Endothelial cell of umbilical vein (primary cell): ENCODE data around the gene VCAN. TPM values are rescaled to one million over a fixed set of nuclear protein-coding genes. Genes with fewer than 3 reads are reported as not detected.

Experiments used
- BruUV-seq: library from RNA; stranded (reverse); fragments of 400-500 nt; replicated peaks from 2 replicates; lab custom pipeline; 2021; lab: Mats Ljungman, UMichigan
- CTCF ChIA-PET: fragments of 300-600, 350-600 bp; sonication (Branson Sonifier 250); formaldehyde crosslinking; loops from one replicate; lab custom pipeline; 2021; ENCODE audit warnings: antibody characterized with exemption, inconsistent platforms; lab: Charles Lee
- POLR2A ChIA-PET: fragments of 300-600, 350-600 bp; sonication (Branson Sonifier 250); formaldehyde crosslinking; loops from one replicate; lab custom pipeline; 2021; ENCODE audit warnings: antibody characterized with exemption, inconsistent platforms; lab: Charles Lee
- DNase-seq: peaks from one replicate; pipeline ENCODE4 v3.0.0-alpha.2; 2011; ENCODE audit warnings: low read depth, low spot score
- FAIRE-seq: peaks from 2 replicates; lab custom pipeline; 2011; peaks lifted over from hg19 to GRCh38; lab: Jason Lieb, UNC
- H2AFZ ChIP-seq: 2 replicates; pipeline ENCODE4 v1.6.0; 2012; ENCODE audit warnings: low read depth, low read length, control low read depth, inconsistent platforms
- H3K27ac ChIP-seq: 2 replicates; pipeline ENCODE4 v1.5.1; 2011; ENCODE audit warnings: low read depth, mild to moderate bottlenecking, control low read depth, low read length, moderate library complexity; ENCODE audit not compliant: insufficient read depth
- H3K27me3 ChIP-seq, 2 experiments: 2 replicates each; pipeline versions ENCODE4 v1.6.0 to v1.6.1; 2011; ENCODE audit warnings: low read length in 2 of 2, mixed read lengths in 1 of 2; ENCODE audit not compliant: control insufficient read depth in 2 of 2, insufficient read depth in 2 of 2
- H3K36me3 ChIP-seq, 2 experiments: 2 replicates in 1 of 2; 3 replicates in 1 of 2; pipeline ENCODE4 v1.5.1; 2011; ENCODE audit warnings: low read length in 2 of 2, mild to moderate bottlenecking in 1 of 2, moderate library complexity in 1 of 2; ENCODE audit not compliant: control insufficient read depth in 2 of 2, insufficient read depth in 2 of 2; ENCODE audit errors: extremely low read depth in 1 of 2
- H3K4me1 ChIP-seq: 3 replicates; pipeline ENCODE4 v1.5.1; 2011; ENCODE audit warnings: mild to moderate bottlenecking, low read length; ENCODE audit not compliant: control insufficient read depth, insufficient read depth; ENCODE audit errors: extremely low read depth
- H3K4me2 ChIP-seq: 2 replicates; pipeline ENCODE4 v1.6.1; 2011; ENCODE audit warnings: low read length, control low read depth, mixed read lengths; ENCODE audit not compliant: insufficient read depth
- H3K4me3 ChIP-seq, 3 experiments: fragments of 200-600 bp in 1 of 3; sonication (generic), shearing (Covaris generic) in 1 of 3; replicated peaks in 1 of 3; 2 replicates each; pipeline ENCODE4 v1.5.1; 2011 to 2016; ENCODE audit warnings: control low read depth in 3 of 3, low read length in 3 of 3, mild to moderate bottlenecking in 2 of 3, inconsistent platforms in 1 of 3, low read depth in 1 of 3, moderate library complexity in 1 of 3; ENCODE audit not compliant: insufficient read depth in 1 of 3
- H3K79me2 ChIP-seq: 2 replicates; pipeline ENCODE4 v1.6.0; 2012; ENCODE audit warnings: low read length, inconsistent platforms; ENCODE audit not compliant: control insufficient read depth, insufficient read depth
- H3K9ac ChIP-seq: replicated peaks from 2 replicates; pipeline ENCODE3; 2011; ENCODE audit warnings: low read length, control low read depth; ENCODE audit not compliant: insufficient read depth; ENCODE audit errors: extremely low read depth
- H3K9me1 ChIP-seq: replicated peaks from 3 replicates; pipeline ENCODE4 v1.6.0; 2011; ENCODE audit warnings: mild to moderate bottlenecking, low read length; ENCODE audit not compliant: control insufficient read depth, insufficient read depth; ENCODE audit errors: extremely low read depth
- H3K9me3 ChIP-seq: replicated peaks from 2 replicates; pipeline ENCODE4 v1.5.1; 2012; ENCODE audit warnings: low read length, inconsistent platforms; ENCODE audit not compliant: control insufficient read depth, insufficient read depth
- H4K20me1 ChIP-seq: replicated peaks from 2 replicates; pipeline ENCODE3; 2011; ENCODE audit warnings: mild to moderate bottlenecking, low read length; ENCODE audit not compliant: control insufficient read depth, insufficient read depth; ENCODE audit errors: extremely low read depth
- EZH2 ChIP-seq: IDR thresholded peaks from 2 replicates; pipeline ENCODE4 v1.6.1; 2012; ENCODE audit warnings: borderline replicate concordance, low read depth, mild to moderate bottlenecking, moderate library complexity, low read length, inconsistent platforms; ENCODE audit not compliant: severe bottlenecking
- JUN ChIP-seq: IDR thresholded peaks from 2 replicates; pipeline ENCODE4 v1.6.1; 2011; ENCODE audit warnings: borderline replicate concordance, low read depth; ENCODE audit not compliant: insufficient read length, insufficient read depth
- MYC ChIP-seq: IDR thresholded peaks from one replicate; pipeline ENCODE4 v1.6.1; 2011; ENCODE audit warnings: mild to moderate bottlenecking, low read depth, low read length
- POLR2A ChIP-seq: IDR thresholded peaks from 2 replicates; pipeline ENCODE4 v1.6.1; 2012; ENCODE audit warnings: low read depth, mild to moderate bottlenecking, control low read depth, low read length
- dilution Hi-C: fragments of 300-500 bp; cut with MboI; formaldehyde crosslinking; loops from one replicate; pipeline ENCODE4 v1.15.0; 2019; ENCODE audit warnings: low sequenced_read_pairs; ENCODE audit not compliant: extremely low pct_ligation_motif_present
- intact Hi-C: fragments of 100-400 bp; cut with micrococcal nuclease; formaldehyde crosslinking; loops from one replicate; pipeline ENCODE4 v1.10.0; 2022
- polyA plus RNA-seq, 4 experiments: library from polyadenylated mRNA; depleted of rRNA in 3 of 4; stranded (reverse) in 3 of 4; unstranded in 1 of 4; fragments of >200 nt; gene quantifications; 2 replicates each; pipeline versions ENCODE4 v1.2.1 to v1.2.3, GENCODE V29; 2011 to 2012; ENCODE audit warnings: missing spikeins in 1 of 4
- total RNA-seq: library from RNA; stranded (reverse); gene quantifications from 2 replicates; pipeline ENCODE4 v1.2.3, GENCODE V29; 2021
- TF ChIP-seq, protein P1 (sequence below), 2 donors: IDR thresholded peaks; 1 replicate in 1 of 2; 2 replicates in 1 of 2; pipeline ENCODE4 v1.5.1; 2011; ENCODE audit warnings: low read length in 2 of 2, mild to moderate bottlenecking in 2 of 2, moderate library complexity in 2 of 2, control low read depth in 1 of 2, inconsistent platforms in 1 of 2, low read depth in 1 of 2; ENCODE audit not compliant: insufficient read depth in 1 of 2; ENCODE audit errors: extremely low read depth in 1 of 2

The VCAN gene
- total and polyA plus RNA-seq, 2 donors (not counting 3 experiments of a cell fraction or from before 2014, with no cell fraction given) = 0.35 to 1.2 TPM

DNA sequence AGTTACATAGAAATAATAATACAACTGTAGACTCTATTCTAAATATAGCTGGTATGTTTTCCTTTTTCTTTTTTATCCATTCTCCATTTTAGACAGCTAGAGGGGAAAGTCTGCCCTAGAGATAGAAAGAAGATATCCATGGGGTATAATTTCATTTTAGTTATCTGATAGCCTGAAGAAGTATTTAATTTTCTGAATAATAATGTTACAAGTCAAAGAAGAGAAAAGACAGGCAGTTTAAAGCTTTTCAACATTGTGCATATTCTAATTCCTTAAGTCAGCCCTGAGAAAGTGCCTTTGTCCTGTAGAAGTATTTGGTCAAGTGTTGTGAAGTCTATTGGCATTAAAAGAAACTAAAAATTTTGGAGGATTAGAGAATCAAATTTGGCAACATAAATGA, 2.5 kb upstream of the VCAN start:
- BruUV-seq = no TSS peak
- ChIA-PET POLR2A (no interaction called here), CTCF (interaction anchor here (1.2 kb wide), 1 partner anchor 828 kb away, joined by 4 read pairs; no protein-coding TSS in a partner anchor)
- H3K4me2 ChIP-seq = no peak overlapping the region
- TF ChIP-seq, protein P1, sequence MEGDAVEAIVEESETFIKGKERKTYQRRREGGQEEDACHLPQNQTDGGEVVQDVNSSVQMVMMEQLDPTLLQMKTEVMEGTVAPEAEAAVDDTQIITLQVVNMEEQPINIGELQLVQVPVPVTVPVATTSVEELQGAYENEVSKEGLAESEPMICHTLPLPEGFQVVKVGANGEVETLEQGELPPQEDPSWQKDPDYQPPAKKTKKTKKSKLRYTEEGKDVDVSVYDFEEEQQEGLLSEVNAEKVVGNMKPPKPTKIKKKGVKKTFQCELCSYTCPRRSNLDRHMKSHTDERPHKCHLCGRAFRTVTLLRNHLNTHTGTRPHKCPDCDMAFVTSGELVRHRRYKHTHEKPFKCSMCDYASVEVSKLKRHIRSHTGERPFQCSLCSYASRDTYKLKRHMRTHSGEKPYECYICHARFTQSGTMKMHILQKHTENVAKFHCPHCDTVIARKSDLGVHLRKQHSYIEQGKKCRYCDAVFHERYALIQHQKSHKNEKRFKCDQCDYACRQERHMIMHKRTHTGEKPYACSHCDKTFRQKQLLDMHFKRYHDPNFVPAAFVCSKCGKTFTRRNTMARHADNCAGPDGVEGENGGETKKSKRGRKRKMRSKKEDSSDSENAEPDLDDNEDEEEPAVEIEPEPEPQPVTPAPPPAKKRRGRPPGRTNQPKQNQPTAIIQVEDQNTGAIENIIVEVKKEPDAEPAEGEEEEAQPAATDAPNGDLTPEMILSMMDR (IDR thresholded peaks at IDR 0.05; ENCODE audit: extremely low read depth in 1 of 2, insufficient read depth in 1 of 2, low read depth in 1 of 2, low read length in 2 of 2) = no peak
- TF ChIP-seq EZH2 (no peak), JUN (no peak), MYC (no peak), POLR2A (no peak)
- FAIRE-seq = no peak
- dilution Hi-C loops = no loop called here
- no peak overlapping the region for H3K27ac ChIP-seq
- H3K79me2 ChIP-seq = no peaks in the 10 kb centered on the region
- H3K9me3 ChIP-seq = no peaks in the 10 kb centered on the region
- no peaks in the 10 kb centered on the region for H3K9me1 ChIP-seq
- H4K20me1 ChIP-seq = no peaks in the 10 kb centered on the region
- H2AFZ ChIP-seq = no peak overlapping the region
- peaks cover 23% of the 10 kb centered on the region for H3K4me1 ChIP-seq
- no peak overlapping the region for H3K9ac ChIP-seq
- no peak for DNase-seq
- no peak overlapping the region for H3K4me3 ChIP-seq
- no peaks in the 10 kb centered on the region for H3K36me3 ChIP-seq
- intact Hi-C loops = no loop called here
- H3K27me3 ChIP-seq = peaks cover 52 to 86% of the 10 kb centered on the region in 2 experiments
